Measurements from ENCODE around the gene RCOR1.

RCOR1 gene

GRCh38 chr14:102690509-102691286 is 98.2 kb downstream of the RCOR1 start:
- no peak overlapping the region for H3K4me3 ChIP-seq (ENCODE audit: insufficient read depth, low read length, poor library complexity, severe bottlenecking)
- H2AFZ ChIP-seq (ENCODE audit: low read depth, low read length, severe bottlenecking), result no peak overlapping the region
- H3K79me2 ChIP-seq (ENCODE audit: insufficient read depth, low read length), result peaks cover 12% of the 10 kb centered on the region
- H3K36me3 ChIP-seq (ENCODE audit: low read length), result no peaks in the 10 kb centered on the region
- H3K4me2 ChIP-seq (ENCODE audit: low read depth, low read length, poor library complexity, severe bottlenecking), result no peak overlapping the region
- no peak overlapping the region for H3K9ac ChIP-seq (ENCODE audit: low read length)
- no peaks in the 10 kb centered on the region for H3K27me3 ChIP-seq (ENCODE audit: low read length)
- no peaks in the 10 kb centered on the region for H3K9me3 ChIP-seq (ENCODE audit: insufficient read depth, low read length)
- TF ChIP-seq CTCF (IDR thresholded peaks at IDR 0.05; ENCODE audit: insufficient read depth, low read length, poor library complexity, severe bottlenecking) (no peak), EZH2phosphoT487 (conservative IDR thresholded peaks at IDR 0.05; ENCODE audit: low read length) (no peak)
- no peaks in the 10 kb centered on the region for H3K9me2 ChIP-seq (replicated peaks; ENCODE audit: insufficient read depth, low read length)
- 0 out of 2 replicates have a peak, but pooled peaks cover 4% of the 10 kb centered on the region for H3F3A ChIP-seq (ENCODE audit: insufficient read depth)
- 0 out of 2 replicates have a peak, but pooled peaks cover 4% of the 10 kb centered on the region for H4K20me1 ChIP-seq (ENCODE audit: low read depth, low read length)
- H3K27ac ChIP-seq (ENCODE audit: low read depth, low read length), result no peak overlapping the region

GRCh38 chr14:102691763-102692162 is 99.3 kb downstream of the RCOR1 start:
- Histone ChIP-seq H3K9me2 (replicated peaks; ENCODE audit: insufficient read depth, low read length) (no peaks in the 10 kb centered on the region), H3K9ac (ENCODE audit: low read length) (no peak overlapping the region), H4K20me1 (ENCODE audit: low read depth, low read length) (0 out of 2 replicates have a peak, but pooled peaks cover 4% of the 10 kb centered on the region), H3F3A (ENCODE audit: insufficient read depth) (0 out of 2 replicates have a peak, but pooled peaks cover 4% of the 10 kb centered on the region), H3K79me2 (ENCODE audit: insufficient read depth, low read length) (peaks cover 12% of the 10 kb centered on the region), H3K4me2 (ENCODE audit: low read depth, low read length, poor library complexity, severe bottlenecking) (no peak overlapping the region), H3K4me3 (ENCODE audit: insufficient read depth, low read length, poor library complexity, severe bottlenecking) (no peak overlapping the region), H3K9me3 (ENCODE audit: insufficient read depth, low read length) (no peaks in the 10 kb centered on the region), H3K36me3 (ENCODE audit: low read length) (no peaks in the 10 kb centered on the region), H3K27me3 (ENCODE audit: low read length) (no peaks in the 10 kb centered on the region), H3K27ac (ENCODE audit: low read depth, low read length) (no peak overlapping the region), H2AFZ (ENCODE audit: low read depth, low read length, severe bottlenecking) (no peak overlapping the region)
- TF ChIP-seq CTCF (IDR thresholded peaks at IDR 0.05; ENCODE audit: insufficient read depth, low read length, poor library complexity, severe bottlenecking) (no peak), EZH2phosphoT487 (conservative IDR thresholded peaks at IDR 0.05; ENCODE audit: low read length) (no peak)

GRCh38 chr14:102692334-102692733 is 99.9 kb downstream of the RCOR1 start:
- Histone ChIP-seq H3K79me2 (ENCODE audit: insufficient read depth, low read length) (peaks cover 12% of the 10 kb centered on the region), H3K9ac (ENCODE audit: low read length) (no peak overlapping the region), H3F3A (ENCODE audit: insufficient read depth) (0 out of 2 replicates have a peak, but pooled peaks cover 4% of the 10 kb centered on the region), H3K27me3 (ENCODE audit: low read length) (no peaks in the 10 kb centered on the region), H3K4me2 (ENCODE audit: low read depth, low read length, poor library complexity, severe bottlenecking) (no peak overlapping the region), H3K27ac (ENCODE audit: low read depth, low read length) (no peak overlapping the region), H3K36me3 (ENCODE audit: low read length) (no peaks in the 10 kb centered on the region), H3K9me3 (ENCODE audit: insufficient read depth, low read length) (no peaks in the 10 kb centered on the region), H2AFZ (ENCODE audit: low read depth, low read length, severe bottlenecking) (no peak overlapping the region), H4K20me1 (ENCODE audit: low read depth, low read length) (0 out of 2 replicates have a peak, but pooled peaks cover 3% of the 10 kb centered on the region), H3K9me2 (replicated peaks; ENCODE audit: insufficient read depth, low read length) (no peaks in the 10 kb centered on the region), H3K4me3 (ENCODE audit: insufficient read depth, low read length, poor library complexity, severe bottlenecking) (no peak overlapping the region)
- TF ChIP-seq EZH2phosphoT487 (conservative IDR thresholded peaks at IDR 0.05; ENCODE audit: low read length) (no peak), CTCF (IDR thresholded peaks at IDR 0.05; ENCODE audit: insufficient read depth, low read length, poor library complexity, severe bottlenecking) (no peak)
